ENCODE data around the gene TRIM72. TPM values are rescaled to one million over a fixed set of nuclear protein-coding genes. Genes with fewer than 3 reads are reported as not detected.
"Not testable (repeated sequence)": the region's sequence is repeated elsewhere in the genome, so short reads cannot be mapped to it uniquely, and the experiment has no call there.

TRIM72 gene
- total RNA-seq, 1 donor from 2014 or later, result not detected

DNA sequence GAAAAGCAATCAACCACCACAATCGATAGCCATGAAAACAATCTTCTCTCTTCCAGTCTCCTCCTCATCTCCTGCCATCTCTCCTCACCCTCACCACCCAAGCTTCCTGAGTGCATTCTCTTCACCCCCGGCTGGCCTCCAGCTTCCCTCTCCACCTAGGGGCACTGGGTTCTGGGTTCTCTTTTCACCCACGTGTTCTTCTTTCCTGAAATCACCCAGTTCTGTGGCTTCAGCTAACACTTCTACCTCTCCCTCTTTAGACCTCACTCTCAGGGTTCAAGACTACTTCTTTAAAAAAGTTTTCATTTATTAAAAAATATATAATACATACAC, 54.1 kb downstream of the TRIM72 start:
- Mint-ChIP-seq H3K27me3 (ENCODE audit: unreplicated experiment) (peaks cover 15% of the 10 kb centered on the region), H3K27ac (ENCODE audit: unreplicated experiment) (no peak overlapping the region), H3K4me1 (ENCODE audit: unreplicated experiment) (peaks cover 3% of the 10 kb centered on the region), H3K4me3 (ENCODE audit: unreplicated experiment) (no peak overlapping the region), H3K36me3 (ENCODE audit: unreplicated experiment) (no peaks in the 10 kb centered on the region), H3K9me3 (ENCODE audit: unreplicated experiment) (no peaks in the 10 kb centered on the region)
- peak; percentile 42 for DNase-seq (ENCODE audit: extremely low spot score, unreplicated experiment)
- TF ChIP-seq, protein P1, sequence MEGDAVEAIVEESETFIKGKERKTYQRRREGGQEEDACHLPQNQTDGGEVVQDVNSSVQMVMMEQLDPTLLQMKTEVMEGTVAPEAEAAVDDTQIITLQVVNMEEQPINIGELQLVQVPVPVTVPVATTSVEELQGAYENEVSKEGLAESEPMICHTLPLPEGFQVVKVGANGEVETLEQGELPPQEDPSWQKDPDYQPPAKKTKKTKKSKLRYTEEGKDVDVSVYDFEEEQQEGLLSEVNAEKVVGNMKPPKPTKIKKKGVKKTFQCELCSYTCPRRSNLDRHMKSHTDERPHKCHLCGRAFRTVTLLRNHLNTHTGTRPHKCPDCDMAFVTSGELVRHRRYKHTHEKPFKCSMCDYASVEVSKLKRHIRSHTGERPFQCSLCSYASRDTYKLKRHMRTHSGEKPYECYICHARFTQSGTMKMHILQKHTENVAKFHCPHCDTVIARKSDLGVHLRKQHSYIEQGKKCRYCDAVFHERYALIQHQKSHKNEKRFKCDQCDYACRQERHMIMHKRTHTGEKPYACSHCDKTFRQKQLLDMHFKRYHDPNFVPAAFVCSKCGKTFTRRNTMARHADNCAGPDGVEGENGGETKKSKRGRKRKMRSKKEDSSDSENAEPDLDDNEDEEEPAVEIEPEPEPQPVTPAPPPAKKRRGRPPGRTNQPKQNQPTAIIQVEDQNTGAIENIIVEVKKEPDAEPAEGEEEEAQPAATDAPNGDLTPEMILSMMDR (IDR thresholded peaks at IDR 0.05), result no peak

DNA sequence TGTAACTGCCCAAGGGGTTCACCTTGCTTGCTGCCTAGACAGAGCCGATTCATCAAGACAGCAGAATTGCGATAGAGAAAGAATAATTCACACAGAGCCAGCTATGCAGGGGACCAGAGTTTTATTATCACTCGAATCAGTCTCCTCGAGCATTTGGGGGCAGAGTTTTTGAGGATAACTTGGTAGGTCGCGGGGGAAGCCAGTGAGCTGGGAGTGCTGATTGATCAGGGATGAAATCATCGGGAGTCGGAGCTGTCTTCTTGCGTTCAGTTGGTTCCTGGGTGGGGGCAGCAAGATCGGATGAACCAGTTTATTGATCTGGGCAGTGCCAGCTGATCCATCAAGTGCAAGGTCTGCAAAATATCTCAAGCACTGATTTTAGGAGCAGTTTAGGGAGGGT, 55.0 kb downstream of the TRIM72 start:
- no peak overlapping the region for H3K4me3 Mint-ChIP-seq (ENCODE audit: unreplicated experiment)

GRCh38 chr16:31269541-31269940, 55.6 kb downstream of the TRIM72 start:
- peak; percentile 64 for DNase-seq (ENCODE audit: extremely low spot score, unreplicated experiment)
- no peak overlapping the region for H3K27ac Mint-ChIP-seq (ENCODE audit: unreplicated experiment)

More for the DNA sequence above, 55.0 kb downstream of the TRIM72 start:
- H3K36me3 Mint-ChIP-seq (ENCODE audit: unreplicated experiment), result no peaks in the 10 kb centered on the region
- H3K9me3 Mint-ChIP-seq (ENCODE audit: unreplicated experiment), result no peaks in the 10 kb centered on the region
- H3K27ac Mint-ChIP-seq (ENCODE audit: unreplicated experiment), result no peak overlapping the region
- H3K27me3 Mint-ChIP-seq (ENCODE audit: unreplicated experiment), result peaks cover 15% of the 10 kb centered on the region
- DNase-seq (ENCODE audit: extremely low spot score, unreplicated experiment), result peak; percentile 49
- TF ChIP-seq, protein P1 (IDR thresholded peaks at IDR 0.05), result no peak
- peaks cover 3% of the 10 kb centered on the region for H3K4me1 Mint-ChIP-seq (ENCODE audit: unreplicated experiment)

DNA sequence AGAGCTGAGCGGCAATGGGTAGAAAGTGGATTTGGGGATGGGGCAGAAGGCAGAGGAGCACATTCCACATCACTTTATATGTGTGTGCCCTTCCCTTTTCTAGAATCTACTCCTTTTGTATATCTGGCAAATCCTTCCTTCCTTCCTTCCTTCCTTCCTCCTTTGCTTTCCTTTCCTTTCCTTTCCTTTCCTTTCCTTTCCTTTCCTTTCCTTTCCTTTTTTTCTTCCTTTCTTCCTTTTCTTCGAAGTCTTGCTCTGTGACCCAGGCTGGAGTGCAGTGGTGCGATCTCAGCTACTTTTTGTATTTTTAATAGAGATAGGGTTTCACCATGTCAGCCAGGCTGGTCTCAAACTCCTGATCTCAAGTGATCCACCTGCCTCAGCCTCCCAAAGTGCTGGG, 56.1 kb downstream of the TRIM72 start:
- DNase-seq (ENCODE audit: extremely low spot score, unreplicated experiment); H3K27ac Mint-ChIP-seq (ENCODE audit: unreplicated experiment); H3K4me1 Mint-ChIP-seq (ENCODE audit: unreplicated experiment); H3K9me3 Mint-ChIP-seq (ENCODE audit: unreplicated experiment); H3K36me3 Mint-ChIP-seq (ENCODE audit: unreplicated experiment); H3K4me3 Mint-ChIP-seq (ENCODE audit: unreplicated experiment): not testable (repeated sequence)
- peaks cover 15% of the 10 kb centered on the region for H3K27me3 Mint-ChIP-seq (ENCODE audit: unreplicated experiment)

More at GRCh38 chr16:31269541-31269940, 55.6 kb downstream of the TRIM72 start:
- Mint-ChIP-seq H3K36me3 (ENCODE audit: unreplicated experiment) (no peaks in the 10 kb centered on the region), H3K4me1 (ENCODE audit: unreplicated experiment) (peaks cover 3% of the 10 kb centered on the region), H3K27me3 (ENCODE audit: unreplicated experiment) (peaks cover 15% of the 10 kb centered on the region), H3K4me3 (ENCODE audit: unreplicated experiment) (no peak overlapping the region), H3K9me3 (ENCODE audit: unreplicated experiment) (no peaks in the 10 kb centered on the region)
- TF ChIP-seq, protein P1 (IDR thresholded peaks at IDR 0.05), result no peak

DNA sequence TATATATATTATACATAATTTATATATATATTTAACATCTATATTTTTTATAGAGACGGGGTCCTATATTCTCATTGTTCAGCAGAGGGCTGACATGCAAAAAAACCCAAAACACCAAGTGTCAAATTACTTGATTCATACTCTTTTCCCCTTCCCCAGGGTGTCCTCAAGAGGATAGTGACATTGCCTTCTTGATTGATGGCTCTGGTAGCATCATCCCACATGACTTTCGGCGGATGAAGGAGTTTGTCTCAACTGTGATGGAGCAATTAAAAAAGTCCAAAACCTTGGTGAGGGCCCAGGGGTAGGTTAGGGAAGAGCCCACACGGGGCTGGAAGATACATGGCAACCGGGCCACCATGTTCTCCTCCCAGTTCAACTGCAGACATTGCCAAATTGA, 56.9 kb downstream of the TRIM72 start:
- Mint-ChIP-seq H3K4me3 (ENCODE audit: unreplicated experiment) (no peak overlapping the region), H3K27me3 (ENCODE audit: unreplicated experiment) (peaks cover 15% of the 10 kb centered on the region), H3K36me3 (ENCODE audit: unreplicated experiment) (no peaks in the 10 kb centered on the region), H3K4me1 (ENCODE audit: unreplicated experiment) (no peaks in the 10 kb centered on the region), H3K9me3 (ENCODE audit: unreplicated experiment) (no peaks in the 10 kb centered on the region), H3K27ac (ENCODE audit: unreplicated experiment) (no peak overlapping the region)
- peak; percentile 13 for DNase-seq (ENCODE audit: extremely low spot score, unreplicated experiment)
- TF ChIP-seq, protein P1 (IDR thresholded peaks at IDR 0.05), result no peak

- H3K4me1 Mint-ChIP-seq (ENCODE audit: unreplicated experiment), result no peaks in the 10 kb centered on the region
- H3K36me3 Mint-ChIP-seq (ENCODE audit: unreplicated experiment), result no peaks in the 10 kb centered on the region
- no peaks in the 10 kb centered on the region for H3K9me3 Mint-ChIP-seq (ENCODE audit: unreplicated experiment)
- DNase-seq (ENCODE audit: extremely low spot score, unreplicated experiment), result peak; percentile 81
- H3K27me3 Mint-ChIP-seq (ENCODE audit: unreplicated experiment), result peaks cover 15% of the 10 kb centered on the region
- no peak overlapping the region for H3K4me3 Mint-ChIP-seq (ENCODE audit: unreplicated experiment)
- H3K27ac Mint-ChIP-seq (ENCODE audit: unreplicated experiment), result no peak overlapping the region
- TF ChIP-seq, protein P1 (IDR thresholded peaks at IDR 0.05), result no peak
Measured at GRCh38 chr16:31271621-31272190, 57.8 kb downstream of the TRIM72 start.

All from osteocyte (in vitro differentiated cells).